ENCODE data around the gene ACTL7A.

The ACTL7A gene

DNA sequence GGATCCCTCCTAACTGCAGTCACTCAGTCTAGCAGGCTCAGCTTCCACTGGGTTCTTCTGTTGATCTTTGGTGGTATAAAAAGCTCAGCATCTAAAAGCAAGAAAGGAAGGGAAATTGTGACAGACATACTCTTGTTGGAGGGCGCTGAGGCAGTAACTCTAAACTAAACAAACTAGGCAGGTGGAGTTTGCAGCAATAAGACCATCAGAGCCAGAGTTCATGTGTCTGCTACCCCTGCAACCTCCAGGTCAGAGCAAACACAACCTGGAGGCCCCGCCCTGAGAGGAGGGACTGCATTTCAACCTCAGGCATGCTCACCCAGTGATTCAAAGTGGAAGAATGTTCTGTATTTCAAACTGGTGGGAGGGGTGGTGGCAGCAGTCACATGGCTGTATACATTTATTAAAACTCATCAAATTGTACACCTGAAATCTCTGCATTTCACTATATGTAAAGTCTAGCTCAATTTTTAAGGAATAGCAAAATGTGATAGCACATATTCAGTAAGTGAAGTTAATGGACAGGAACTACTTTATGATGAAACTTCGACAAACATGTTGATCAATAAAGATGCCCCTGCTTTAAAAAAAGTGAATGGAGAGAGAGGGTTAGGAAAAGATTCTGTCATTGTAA, 7.1 kb downstream of the ACTL7A start:
- Histone ChIP-seq H3K23ac (ENCODE audit: low read length) (no peak overlapping the region), H3K27ac (ENCODE audit: low read depth, low read length) (no peak overlapping the region), H2BK120ac (ENCODE audit: insufficient read depth, low read length, poor library complexity) (no peak overlapping the region), H3K4ac (ENCODE audit: low read depth, low read length) (no peak overlapping the region), H2BK5ac (ENCODE audit: low read depth, low read length, poor library complexity) (no peak overlapping the region), H3K4me2 (ENCODE audit: low read length) (no peak overlapping the region), H4K91ac (ENCODE audit: low read depth, low read length) (no peak overlapping the region), H4K12ac (ENCODE audit: low read depth, low read length) (no peak overlapping the region), H3K9ac (ENCODE audit: low read length) (no peak overlapping the region), H2AK5ac (ENCODE audit: low read length) (no peak overlapping the region), H2BK12ac (ENCODE audit: low read length) (no peak overlapping the region), H4K8ac (ENCODE audit: low read depth, low read length) (no peak overlapping the region), H3K79me1 (ENCODE audit: low read length) (peaks cover 2% of the 10 kb centered on the region), H2AFZ (ENCODE audit: insufficient read depth, low read length, poor library complexity) (no peak overlapping the region), H3K18ac (ENCODE audit: low read length) (no peak overlapping the region), H3K9me3 (ENCODE audit: insufficient read depth, low read depth, low read length) (no peaks in the 10 kb centered on the region), H3K36me3 (ENCODE audit: control insufficient read depth in 1 of 2, insufficient read depth in 2 of 2, low read length in 2 of 2) (peaks cover 0 to 7% of the 10 kb centered on the region in 2 experiments), H3K14ac (ENCODE audit: low read length) (no peak overlapping the region), H3K4me1 (ENCODE audit: control insufficient read depth in 1 of 2, insufficient read depth in 2 of 2, low read length in 2 of 2) (peaks cover 3 to 4% of the 10 kb centered on the region in 2 experiments), H3K4me3 (ENCODE audit: low read depth, low read length) (no peak overlapping the region), H3K27me3 (ENCODE audit: insufficient read depth, low read length) (no peaks in the 10 kb centered on the region), H3K79me2 (ENCODE audit: control insufficient read depth, insufficient read depth, low read length, poor library complexity) (no peaks in the 10 kb centered on the region)
- WGBS (ENCODE audit: extremely low coverage, insufficient coverage, insufficient read length): no CpG with 5 or more reads among the region's 3 CpGs
- peak; percentile 22 to 60 for DNase-seq

DNA sequence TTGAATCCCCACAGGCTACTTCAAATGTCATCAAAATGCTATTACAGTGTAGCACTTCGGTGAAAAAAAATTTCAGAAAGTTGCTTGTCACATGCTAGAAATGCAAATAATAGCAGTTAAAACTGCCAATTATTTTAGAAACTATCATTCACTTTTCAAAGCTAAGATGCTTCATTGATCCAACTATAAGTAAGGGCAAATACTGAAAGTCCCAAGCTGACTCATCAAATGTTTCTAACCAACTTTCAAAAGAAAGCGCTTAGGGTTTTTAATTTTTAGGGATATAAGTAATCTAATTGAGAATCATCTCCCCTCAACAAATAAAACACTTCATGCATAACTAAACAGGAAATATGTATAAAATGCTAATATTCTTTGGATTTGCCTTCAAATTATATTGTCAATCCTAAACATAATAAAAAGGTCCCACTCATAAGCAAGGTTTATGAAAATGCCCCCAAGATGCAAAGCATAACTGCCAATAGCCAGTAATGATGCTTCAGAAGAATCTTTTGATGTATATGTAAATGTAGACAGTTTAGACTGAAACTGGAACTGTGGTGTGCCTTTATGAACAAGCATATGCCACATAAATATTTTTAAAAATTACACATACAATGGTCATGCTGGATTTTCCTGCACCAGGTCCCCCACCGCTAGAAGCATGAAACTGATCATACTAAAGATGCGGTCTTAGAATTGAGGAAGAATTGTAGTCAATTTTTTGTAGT, 12.2 kb downstream of the ACTL7A start:
- Histone ChIP-seq H3K79me1 (ENCODE audit: low read length) (no peaks in the 10 kb centered on the region), H3K27me3 (ENCODE audit: insufficient read depth, low read length) (no peaks in the 10 kb centered on the region), H3K4me2 (ENCODE audit: low read length) (no peak overlapping the region), H3K9me3 (ENCODE audit: insufficient read depth, low read depth, low read length) (no peaks in the 10 kb centered on the region), H4K12ac (ENCODE audit: low read depth, low read length) (no peak overlapping the region), H3K4me1 (ENCODE audit: control insufficient read depth in 1 of 2, insufficient read depth in 2 of 2, low read length in 2 of 2) (no peaks in the 10 kb centered on the region), H2AFZ (ENCODE audit: insufficient read depth, low read length, poor library complexity) (no peak overlapping the region), H2BK12ac (ENCODE audit: low read length) (no peak overlapping the region), H3K27ac (ENCODE audit: low read depth, low read length) (no peak overlapping the region), H3K23ac (ENCODE audit: low read length) (no peak overlapping the region), H3K4ac (ENCODE audit: low read depth, low read length) (no peak overlapping the region), H3K36me3 (ENCODE audit: control insufficient read depth in 1 of 2, insufficient read depth in 2 of 2, low read length in 2 of 2) (peaks cover 14 to 23% of the 10 kb centered on the region in 2 experiments), H4K8ac (ENCODE audit: low read depth, low read length) (no peak overlapping the region), H3K9ac (ENCODE audit: low read length) (no peak overlapping the region), H3K18ac (ENCODE audit: low read length) (no peak overlapping the region), H4K91ac (ENCODE audit: low read depth, low read length) (no peak overlapping the region), H3K79me2 (ENCODE audit: control insufficient read depth, insufficient read depth, low read length, poor library complexity) (no peaks in the 10 kb centered on the region), H2BK5ac (ENCODE audit: low read depth, low read length, poor library complexity) (no peak overlapping the region), H3K4me3 (ENCODE audit: low read depth, low read length) (no peak overlapping the region), H2AK5ac (ENCODE audit: low read length) (no peak overlapping the region), H2BK120ac (ENCODE audit: insufficient read depth, low read length, poor library complexity) (no peak overlapping the region), H3K14ac (ENCODE audit: low read length) (no peak overlapping the region)
- no CpG with 5 or more reads among the region's 4 CpGs for WGBS (ENCODE audit: extremely low coverage, insufficient coverage, insufficient read length)
- no peak for DNase-seq

DNA sequence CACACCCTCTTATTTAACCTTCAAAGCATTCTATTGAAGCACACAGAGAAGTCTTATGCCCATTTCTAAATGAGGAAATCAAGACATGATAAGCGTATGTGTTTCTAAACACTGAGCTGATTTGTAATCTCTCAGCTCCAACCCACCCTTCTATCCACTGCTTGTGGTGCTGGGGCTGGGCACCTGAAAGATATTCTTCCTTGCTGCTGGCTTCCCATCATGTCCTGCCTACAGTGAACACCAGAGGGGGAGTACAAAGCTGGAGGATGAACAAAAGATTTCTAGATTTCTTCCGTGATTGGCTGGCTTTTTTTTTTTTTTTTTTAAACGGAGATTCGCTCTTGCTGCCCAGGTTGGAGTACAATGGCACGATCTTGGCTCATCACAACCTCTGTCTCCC, 14.4 kb downstream of the ACTL7A start:
- H2AK5ac ChIP-seq (ENCODE audit: low read length): no peak overlapping the region

GRCh38 chr9:108877524-108877923, 15.5 kb downstream of the ACTL7A start:
- Histone ChIP-seq H3K9ac (ENCODE audit: low read length) (no peak overlapping the region), H3K27ac (ENCODE audit: low read depth, low read length) (no peak overlapping the region), H3K79me1 (ENCODE audit: low read length) (no peaks in the 10 kb centered on the region), H3K4me2 (ENCODE audit: low read length) (no peak overlapping the region), H3K4me3 (ENCODE audit: low read depth, low read length) (no peak overlapping the region), H2BK120ac (ENCODE audit: insufficient read depth, low read length, poor library complexity) (no peak overlapping the region), H4K8ac (ENCODE audit: low read depth, low read length) (no peak overlapping the region), H3K4ac (ENCODE audit: low read depth, low read length) (no peak overlapping the region), H3K36me3 (ENCODE audit: control insufficient read depth in 1 of 2, insufficient read depth in 2 of 2, low read length in 2 of 2) (peaks cover 17 to 30% of the 10 kb centered on the region in 2 experiments), H3K9me3 (ENCODE audit: insufficient read depth, low read depth, low read length) (no peaks in the 10 kb centered on the region), H3K27me3 (ENCODE audit: insufficient read depth, low read length) (no peaks in the 10 kb centered on the region), H4K91ac (ENCODE audit: low read depth, low read length) (no peak overlapping the region), H2BK12ac (ENCODE audit: low read length) (no peak overlapping the region), H4K12ac (ENCODE audit: low read depth, low read length) (no peak overlapping the region), H3K79me2 (ENCODE audit: control insufficient read depth, insufficient read depth, low read length, poor library complexity) (no peaks in the 10 kb centered on the region), H2AK5ac (ENCODE audit: low read length) (no peak overlapping the region), H3K14ac (ENCODE audit: low read length) (no peak overlapping the region), H3K23ac (ENCODE audit: low read length) (no peak overlapping the region), H2AFZ (ENCODE audit: insufficient read depth, low read length, poor library complexity) (no peak overlapping the region), H3K18ac (ENCODE audit: low read length) (no peak overlapping the region), H2BK5ac (ENCODE audit: low read depth, low read length, poor library complexity) (no peak overlapping the region), H3K4me1 (ENCODE audit: control insufficient read depth in 1 of 2, insufficient read depth in 2 of 2, low read length in 2 of 2) (no peaks in the 10 kb centered on the region)
- DNase-seq: no peak
- no CpG with 5 or more reads among the region's 2 CpGs for WGBS (ENCODE audit: extremely low coverage, insufficient coverage, insufficient read length)

More for the DNA sequence above, 14.4 kb downstream of the ACTL7A start:
- Histone ChIP-seq H4K8ac (ENCODE audit: low read depth, low read length) (no peak overlapping the region), H2BK120ac (ENCODE audit: insufficient read depth, low read length, poor library complexity) (no peak overlapping the region), H2BK5ac (ENCODE audit: low read depth, low read length, poor library complexity) (no peak overlapping the region), H4K12ac (ENCODE audit: low read depth, low read length) (no peak overlapping the region), H3K4me3 (ENCODE audit: low read depth, low read length) (no peak overlapping the region), H3K9me3 (ENCODE audit: insufficient read depth, low read depth, low read length) (no peaks in the 10 kb centered on the region), H3K23ac (ENCODE audit: low read length) (no peak overlapping the region), H3K27me3 (ENCODE audit: insufficient read depth, low read length) (no peaks in the 10 kb centered on the region), H4K91ac (ENCODE audit: low read depth, low read length) (no peak overlapping the region), H3K14ac (ENCODE audit: low read length) (no peak overlapping the region), H3K9ac (ENCODE audit: low read length) (no peak overlapping the region), H3K27ac (ENCODE audit: low read depth, low read length) (no peak overlapping the region), H3K4ac (ENCODE audit: low read depth, low read length) (no peak overlapping the region), H2BK12ac (ENCODE audit: low read length) (no peak overlapping the region), H3K18ac (ENCODE audit: low read length) (no peak overlapping the region), H3K79me1 (ENCODE audit: low read length) (no peaks in the 10 kb centered on the region), H3K4me2 (ENCODE audit: low read length) (no peak overlapping the region), H3K79me2 (ENCODE audit: control insufficient read depth, insufficient read depth, low read length, poor library complexity) (no peaks in the 10 kb centered on the region), H3K4me1 (ENCODE audit: control insufficient read depth in 1 of 2, insufficient read depth in 2 of 2, low read length in 2 of 2) (no peaks in the 10 kb centered on the region), H2AFZ (ENCODE audit: insufficient read depth, low read length, poor library complexity) (no peak overlapping the region), H3K36me3 (ENCODE audit: control insufficient read depth in 1 of 2, insufficient read depth in 2 of 2, low read length in 2 of 2) (peaks cover 17 to 27% of the 10 kb centered on the region in 2 experiments)
- WGBS (ENCODE audit: extremely low coverage, insufficient coverage, insufficient read length): no CpG with 5 or more reads among the region's 5 CpGs
- no peak for DNase-seq

Data from trophoblast cell (in vitro differentiated cells and primary cell).